Measurements from ENCODE around the gene HOXC9. TPM values are rescaled to one million over a fixed set of nuclear protein-coding genes. Genes with fewer than 3 reads are reported as not detected.

HOXC9 gene
- total RNA-seq, 1 donor, result 0.86 TPM

DNA sequence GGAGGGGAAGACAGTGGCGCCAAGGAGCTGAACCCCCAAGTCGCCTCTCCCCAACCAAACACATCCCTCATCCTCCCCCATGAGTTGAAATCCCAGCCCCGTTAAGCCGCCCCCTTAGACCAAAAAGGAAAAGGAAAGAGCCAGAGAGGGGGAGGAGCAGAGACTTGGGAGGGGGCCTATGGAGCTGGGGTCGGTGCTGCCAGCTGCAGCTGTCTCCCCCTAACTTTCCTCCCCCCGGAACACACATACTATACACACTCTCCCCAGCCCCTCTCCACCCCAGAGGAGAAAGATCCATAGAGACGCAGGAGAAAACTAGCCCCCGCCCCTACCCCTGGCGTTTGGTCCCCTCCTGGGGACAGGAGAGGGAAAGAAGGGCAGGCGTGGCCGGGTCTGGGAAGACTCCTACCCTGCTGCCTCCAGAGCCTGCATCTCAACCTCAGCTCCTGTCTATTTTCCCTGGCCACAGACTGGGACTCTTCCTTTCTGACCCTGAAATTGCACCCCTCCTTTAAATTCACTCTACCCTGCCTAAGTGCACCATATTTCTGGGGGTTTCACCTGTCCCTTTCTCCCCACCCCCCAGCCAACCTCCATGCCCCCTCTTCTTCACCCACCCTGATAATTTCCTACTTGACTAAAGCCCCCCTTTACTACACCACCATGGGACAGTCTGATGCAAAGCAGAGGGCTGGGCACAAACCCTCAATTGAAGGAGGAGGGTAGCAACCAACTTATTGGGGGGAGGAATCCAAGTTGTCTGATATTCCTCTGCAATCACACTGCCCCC is 1.7 kb upstream of the HOXC9 start:
- TF ChIP-seq, protein P1, sequence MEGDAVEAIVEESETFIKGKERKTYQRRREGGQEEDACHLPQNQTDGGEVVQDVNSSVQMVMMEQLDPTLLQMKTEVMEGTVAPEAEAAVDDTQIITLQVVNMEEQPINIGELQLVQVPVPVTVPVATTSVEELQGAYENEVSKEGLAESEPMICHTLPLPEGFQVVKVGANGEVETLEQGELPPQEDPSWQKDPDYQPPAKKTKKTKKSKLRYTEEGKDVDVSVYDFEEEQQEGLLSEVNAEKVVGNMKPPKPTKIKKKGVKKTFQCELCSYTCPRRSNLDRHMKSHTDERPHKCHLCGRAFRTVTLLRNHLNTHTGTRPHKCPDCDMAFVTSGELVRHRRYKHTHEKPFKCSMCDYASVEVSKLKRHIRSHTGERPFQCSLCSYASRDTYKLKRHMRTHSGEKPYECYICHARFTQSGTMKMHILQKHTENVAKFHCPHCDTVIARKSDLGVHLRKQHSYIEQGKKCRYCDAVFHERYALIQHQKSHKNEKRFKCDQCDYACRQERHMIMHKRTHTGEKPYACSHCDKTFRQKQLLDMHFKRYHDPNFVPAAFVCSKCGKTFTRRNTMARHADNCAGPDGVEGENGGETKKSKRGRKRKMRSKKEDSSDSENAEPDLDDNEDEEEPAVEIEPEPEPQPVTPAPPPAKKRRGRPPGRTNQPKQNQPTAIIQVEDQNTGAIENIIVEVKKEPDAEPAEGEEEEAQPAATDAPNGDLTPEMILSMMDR (IDR thresholded peaks at IDR 0.05; ENCODE audit: insufficient read depth, low read depth, low read length), result no peak
- H3K4me3 ChIP-seq (ENCODE audit: low read depth, low read length), result peak overlapping the region; percentile 83
- DNase-seq (ENCODE audit: low read depth), result no peak

DNA sequence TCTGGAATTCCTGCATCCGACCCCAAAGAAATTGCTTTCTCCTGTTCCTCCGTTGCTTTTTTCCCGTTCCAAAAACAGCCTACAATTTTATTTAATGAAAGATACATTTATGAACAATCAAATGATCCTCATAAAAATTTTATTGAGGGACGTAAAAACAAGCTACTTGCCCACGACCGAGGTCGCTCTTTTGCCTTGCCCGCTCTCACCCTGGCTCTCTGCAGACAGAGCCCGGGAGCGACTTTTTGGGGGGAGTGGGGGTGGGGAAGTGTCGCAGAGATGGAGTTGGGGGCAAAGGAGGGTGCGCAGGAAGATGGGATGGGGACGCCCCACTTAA is 1.1 kb upstream of the HOXC9 start:
- TF ChIP-seq, protein P1 (IDR thresholded peaks at IDR 0.05; ENCODE audit: insufficient read depth, low read depth, low read length), result peak; percentile 3
- no peak for DNase-seq (ENCODE audit: low read depth)
- peak overlapping the region; percentile 83 for H3K4me3 ChIP-seq (ENCODE audit: low read depth, low read length)

DNA sequence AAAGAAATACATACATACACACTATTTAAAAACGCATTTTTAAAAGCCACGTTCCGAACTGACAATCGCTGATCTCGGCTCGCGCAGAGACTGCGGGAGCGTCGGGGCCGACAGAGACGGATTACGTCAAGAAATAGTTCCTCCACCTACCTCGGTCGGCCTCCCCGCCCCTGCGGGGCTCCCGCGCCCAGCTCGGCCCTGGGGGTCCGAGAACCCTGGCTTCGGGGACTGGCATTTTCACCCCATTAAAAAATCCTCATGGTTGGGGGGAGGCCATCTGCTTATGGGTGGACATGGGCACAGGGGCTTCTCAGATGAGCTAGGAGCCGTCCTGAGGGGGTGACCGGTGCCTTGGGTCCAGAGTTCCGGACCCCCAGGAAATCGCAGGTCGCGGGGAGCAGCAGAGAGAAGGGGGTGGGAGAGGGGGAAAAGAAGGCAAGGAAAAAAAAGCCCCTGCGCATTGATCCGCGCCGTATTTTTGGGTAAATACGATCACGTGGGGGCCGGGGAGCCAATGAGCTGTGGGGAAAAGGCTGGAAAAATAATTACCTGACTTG is 324 bp upstream of the HOXC9 start:
- DNase-seq (ENCODE audit: low read depth), result peak; percentile 89
- TF ChIP-seq, protein P1 (IDR thresholded peaks at IDR 0.05; ENCODE audit: insufficient read depth, low read depth, low read length), result no peak
- peak overlapping the region; percentile 83 for H3K4me3 ChIP-seq (ENCODE audit: low read depth, low read length)

DNA sequence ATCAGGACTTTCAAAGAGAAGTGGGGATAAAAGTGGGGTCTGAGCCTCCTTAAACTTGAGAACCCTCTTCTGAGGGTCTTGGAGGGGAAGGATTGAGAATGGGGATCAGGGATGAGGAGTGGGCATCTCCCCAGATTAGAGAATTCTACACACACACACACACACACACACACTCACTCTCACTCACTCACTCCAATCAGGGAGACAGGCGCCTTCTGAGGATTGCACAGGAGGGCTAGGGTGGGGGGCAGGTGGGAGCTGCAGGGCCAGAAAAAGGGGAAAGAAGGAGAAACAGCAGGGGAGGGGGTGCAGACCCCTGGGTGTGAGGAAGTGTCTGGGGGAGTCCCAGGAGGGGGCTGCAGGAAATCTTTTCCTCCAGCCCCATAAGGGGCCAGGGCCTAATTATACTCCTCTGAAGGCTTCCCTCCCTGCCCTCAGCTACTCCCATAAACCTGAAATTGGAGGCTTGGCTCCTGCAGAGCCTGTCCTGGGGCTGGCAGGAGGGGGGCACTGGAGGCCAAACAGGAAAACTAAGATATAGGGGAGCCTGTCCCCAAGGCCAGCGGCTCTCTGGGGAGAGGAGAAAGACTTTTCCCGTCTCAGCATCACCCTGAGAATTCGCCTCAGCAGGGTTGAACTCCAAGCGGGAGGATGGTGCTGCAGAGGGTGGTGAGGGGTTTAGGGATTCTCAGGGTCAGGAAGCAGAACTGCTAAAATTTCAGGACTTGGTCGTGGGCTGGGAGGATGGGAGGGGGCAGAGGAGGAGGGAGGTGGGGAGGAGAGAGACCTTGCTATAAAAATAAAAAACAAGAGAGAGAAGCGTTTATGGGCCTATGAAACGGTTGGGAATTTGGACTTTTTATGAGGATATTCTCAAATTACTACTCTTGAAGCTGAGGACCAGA is 1.6 kb downstream of the HOXC9 start:
- peak overlapping the region; percentile 83 for H3K4me3 ChIP-seq (ENCODE audit: low read depth, low read length)
- DNase-seq (ENCODE audit: low read depth), result no peak
- TF ChIP-seq, protein P1 (IDR thresholded peaks at IDR 0.05; ENCODE audit: insufficient read depth, low read depth, low read length), result no peak

DNA sequence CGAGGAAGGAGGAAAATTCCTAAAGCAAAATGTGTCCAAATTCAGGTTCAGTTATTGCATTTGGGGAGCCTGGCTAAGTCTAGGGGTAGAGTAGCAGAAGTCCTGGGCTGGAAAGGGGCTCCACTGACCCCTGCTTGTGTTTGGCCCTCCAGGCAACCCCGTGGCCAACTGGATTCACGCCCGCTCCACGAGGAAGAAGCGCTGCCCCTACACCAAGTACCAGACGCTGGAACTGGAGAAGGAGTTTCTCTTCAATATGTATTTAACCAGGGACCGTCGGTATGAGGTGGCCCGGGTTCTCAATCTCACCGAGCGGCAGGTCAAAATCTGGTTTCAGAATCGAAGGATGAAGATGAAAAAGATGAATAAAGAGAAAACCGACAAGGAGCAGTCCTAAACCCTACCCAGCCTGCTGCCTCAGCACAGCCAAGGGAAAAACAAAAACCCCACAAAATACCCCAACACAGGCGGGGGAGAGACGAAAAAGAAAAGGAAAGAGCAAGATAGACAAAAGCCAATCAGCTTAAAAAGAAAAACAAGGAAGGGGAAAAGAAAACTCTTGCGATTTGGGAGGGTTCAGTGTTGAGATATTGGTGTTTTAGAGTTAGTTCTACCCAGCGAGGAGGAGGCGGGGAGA is 2.4 kb downstream of the HOXC9 start:
- DNase-seq (ENCODE audit: low read depth), result no peak
- H3K4me3 ChIP-seq (ENCODE audit: low read depth, low read length), result no peak overlapping the region
- TF ChIP-seq, protein P1 (IDR thresholded peaks at IDR 0.05; ENCODE audit: insufficient read depth, low read depth, low read length), result no peak

DNA sequence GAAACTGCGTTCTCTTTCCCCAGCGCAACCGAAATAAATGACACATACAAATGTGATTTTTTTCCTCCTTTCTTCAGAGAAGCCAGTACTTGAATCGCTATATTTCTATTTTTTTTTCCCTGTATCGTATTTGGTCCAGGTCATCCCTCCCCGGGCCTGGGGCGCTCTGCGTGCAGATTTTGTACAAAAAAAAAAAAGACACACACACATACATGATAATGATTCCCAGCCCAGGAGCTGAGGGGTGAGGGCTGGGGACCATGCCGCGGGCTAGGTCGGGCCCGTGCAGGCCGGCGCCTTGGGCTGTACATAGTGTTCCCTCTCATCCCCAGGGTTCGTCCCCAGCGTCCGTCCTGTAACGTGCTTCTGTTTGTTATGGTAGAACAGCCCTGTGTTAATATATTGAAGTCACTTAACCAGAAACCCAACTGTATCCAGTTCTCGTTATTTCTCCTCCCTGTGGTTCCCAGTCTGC is 3.0 kb downstream of the HOXC9 start:
- no peak for DNase-seq (ENCODE audit: low read depth)
- TF ChIP-seq, protein P1 (IDR thresholded peaks at IDR 0.05; ENCODE audit: insufficient read depth, low read depth, low read length), result no peak
- no peak overlapping the region for H3K4me3 ChIP-seq (ENCODE audit: low read depth, low read length)
